22Rv1 (cell line): ENCODE data around the gene YJEFN3.

Source experiments
- ZFX ChIP-seq: fragments of 450-650 bp; IDR thresholded peaks from 2 replicates; pipeline ENCODE4 v1.6.1; 2017; ENCODE audit warnings: antibody characterized with exemption, borderline replicate concordance
- TF ChIP-seq, protein P1 (sequence below): fragments of 450-650 bp; IDR thresholded peaks from 2 replicates; pipeline ENCODE4 v1.5.1; 2017; ENCODE audit warnings: mild to moderate bottlenecking

DNA sequence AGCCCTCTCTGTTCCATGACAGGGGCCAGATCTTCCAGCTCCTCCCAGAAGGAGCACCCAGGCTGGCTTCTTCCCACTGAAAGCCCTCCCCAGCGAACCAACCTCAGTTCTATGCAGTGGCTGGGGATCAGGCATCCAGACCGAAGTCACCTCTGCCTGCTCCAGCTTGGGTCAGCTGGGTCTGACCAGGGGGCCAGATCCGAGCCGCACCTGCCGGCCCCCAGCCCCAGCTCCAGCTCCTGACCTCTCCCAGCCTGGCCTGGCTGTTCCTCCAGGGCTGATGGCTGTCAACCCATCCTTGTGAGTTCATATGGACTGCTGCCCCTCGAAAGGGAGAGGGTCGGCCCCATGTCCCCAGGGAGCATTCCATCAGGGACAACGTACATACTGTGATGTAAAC is 21.4 kb upstream of the YJEFN3 start:
- TF ChIP-seq, protein P1, sequence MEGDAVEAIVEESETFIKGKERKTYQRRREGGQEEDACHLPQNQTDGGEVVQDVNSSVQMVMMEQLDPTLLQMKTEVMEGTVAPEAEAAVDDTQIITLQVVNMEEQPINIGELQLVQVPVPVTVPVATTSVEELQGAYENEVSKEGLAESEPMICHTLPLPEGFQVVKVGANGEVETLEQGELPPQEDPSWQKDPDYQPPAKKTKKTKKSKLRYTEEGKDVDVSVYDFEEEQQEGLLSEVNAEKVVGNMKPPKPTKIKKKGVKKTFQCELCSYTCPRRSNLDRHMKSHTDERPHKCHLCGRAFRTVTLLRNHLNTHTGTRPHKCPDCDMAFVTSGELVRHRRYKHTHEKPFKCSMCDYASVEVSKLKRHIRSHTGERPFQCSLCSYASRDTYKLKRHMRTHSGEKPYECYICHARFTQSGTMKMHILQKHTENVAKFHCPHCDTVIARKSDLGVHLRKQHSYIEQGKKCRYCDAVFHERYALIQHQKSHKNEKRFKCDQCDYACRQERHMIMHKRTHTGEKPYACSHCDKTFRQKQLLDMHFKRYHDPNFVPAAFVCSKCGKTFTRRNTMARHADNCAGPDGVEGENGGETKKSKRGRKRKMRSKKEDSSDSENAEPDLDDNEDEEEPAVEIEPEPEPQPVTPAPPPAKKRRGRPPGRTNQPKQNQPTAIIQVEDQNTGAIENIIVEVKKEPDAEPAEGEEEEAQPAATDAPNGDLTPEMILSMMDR: no peak
- TF ChIP-seq ZFX: no peak
